ENCODE results near the gene ELOB.

The ELOB gene

GRCh38 chr16:2752035-2752849, 24.8 kb downstream of the ELOB start, which contains the start of gene SRRM2 (continued):
- TF ChIP-seq AEBP2 (tag by site-specific recombination; IDR thresholded peaks at IDR 0.05; ENCODE audit: borderline replicate concordance) (no peak), ZSCAN30 (tag by site-specific recombination; IDR thresholded peaks at IDR 0.05) (peak; percentile 96), ZNF155 (tag by site-specific recombination; IDR thresholded peaks at IDR 0.05) (no peak), ZNF133 (tag by site-specific recombination; IDR thresholded peaks at IDR 0.05) (no peak), SALL2 (tag by site-specific recombination; IDR thresholded peaks at IDR 0.05; ENCODE audit: borderline replicate concordance) (no peak), ZFHX2 (tag by site-specific recombination; conservative IDR thresholded peaks at IDR 0.05) (peak; percentile 76), ZNF624 (tag by site-specific recombination; IDR thresholded peaks at IDR 0.05) (no peak), ZNF677 (tag by site-specific recombination; IDR thresholded peaks at IDR 0.05) (peak; percentile 65; the same call in 1 of the 2 replicates), ZNF707 (tag by site-specific recombination; IDR thresholded peaks at IDR 0.05) (no peak), ZNF302 (tag by site-specific recombination; IDR thresholded peaks at IDR 0.05; ENCODE audit: low read depth) (no peak), ZNF488 (tag by site-specific recombination; IDR thresholded peaks at IDR 0.05) (no peak), ZNF114 (tag by site-specific recombination; IDR thresholded peaks at IDR 0.05) (no peak), GLIS1 (tag by site-specific recombination; IDR thresholded peaks at IDR 0.05) (peak; percentile 51; the same call in 1 of the 2 replicates), ZNF366 (tag by site-specific recombination; conservative IDR thresholded peaks at IDR 0.05) (no peak), ZNF704 (tag by site-specific recombination; IDR thresholded peaks at IDR 0.05) (no peak), ZNF148 (tag by site-specific recombination; IDR thresholded peaks at IDR 0.05; ENCODE audit: borderline replicate concordance) (peak; percentile 66; the same call in 1 of the 2 replicates), ZSCAN23 (tag by site-specific recombination; IDR thresholded peaks at IDR 0.05) (0 out of 2 replicates have a peak, but pooled peaks have one; percentile 48), OVOL3 (tag by site-specific recombination; IDR thresholded peaks at IDR 0.05) (peak; percentile 89), ZNF664 (tag by site-specific recombination; IDR thresholded peaks at IDR 0.05) (peak; percentile 25; the same call in 1 of the 2 replicates), ZNF211 (tag by site-specific recombination; IDR thresholded peaks at IDR 0.05; ENCODE audit: low read depth) (no peak), ZBTB20 (tag by site-specific recombination; IDR thresholded peaks at IDR 0.05) (peak; percentile 83), ZNF157 (tag by site-specific recombination; IDR thresholded peaks at IDR 0.05) (no peak), ZNF23 (tag by site-specific recombination; IDR thresholded peaks at IDR 0.05; ENCODE audit: borderline replicate concordance) (no peak), ZBTB7A (tag by site-specific recombination; IDR thresholded peaks at IDR 0.05; ENCODE audit: low read depth) (no peak), INSM2 (tag by site-specific recombination; IDR thresholded peaks at IDR 0.05) (no peak; the same call in 1 of the 2 replicates), ZNF791 (tag by site-specific recombination; IDR thresholded peaks at IDR 0.05) (no peak), ELK4 (IDR thresholded peaks at IDR 0.05; ENCODE audit: borderline replicate concordance, low read depth, low read length) (no peak; the same call in 1 of the 2 replicates), ZFP69B (tag by site-specific recombination; IDR thresholded peaks at IDR 0.05) (no peak; the same call in none of the 2 replicates), ZNF423 (tag by site-specific recombination; IDR thresholded peaks at IDR 0.05) (no peak), ZNF580 (tag by site-specific recombination; IDR thresholded peaks at IDR 0.05) (peak; percentile 73), YY2 (tag by site-specific recombination; IDR thresholded peaks at IDR 0.05) (peak; percentile 92)
